Vagina (tissue), 2 donors: ENCODE results near the gene ARID1A. TPM values are rescaled to one million over a fixed set of nuclear protein-coding genes. Genes with fewer than 3 reads are reported as not detected.

Experiments used
- DNase-seq, 2 donors: peaks; one replicate each; pipeline ENCODE4 v3.0.0-alpha.2; 2017; ENCODE audit errors: extremely low spot score in 2 of 2
- H3K27ac ChIP-seq: fragments of 200-600 bp; sonication (generic); one replicate; pipeline ENCODE4 v1.5.1; 2019
- H3K27me3 ChIP-seq: fragments of 200-600 bp; sonication (generic); one replicate; pipeline ENCODE4 v1.5.1; 2019
- H3K36me3 ChIP-seq, 2 donors: fragments of 200-600 bp; sonication (generic); one replicate each; pipeline ENCODE4 v1.5.1; 2017 to 2019
- H3K4me1 ChIP-seq: fragments of 200-600 bp; sonication (generic); one replicate; pipeline ENCODE4 v1.5.1; 2019
- H3K4me3 ChIP-seq, 2 donors: fragments of 200-600 bp; sonication (generic); 1 replicate in 1 of 2; 2 replicates in 1 of 2; pipeline ENCODE4 v1.5.1; 2016 to 2019
- H3K9me3 ChIP-seq: fragments of 200-600 bp; sonication (generic); one replicate; pipeline ENCODE4 v1.5.1; 2019
- CTCF ChIP-seq, 3 experiments: fragments of 450-650 bp in 2 of 3; fragments of 200-600 bp in 1 of 3; sonication (generic) in 1 of 3; IDR thresholded peaks; one replicate each; pipeline ENCODE4 v1.5.1; 2017 to 2019; ENCODE audit warnings: antibody characterized with exemption in 3 of 3, mild to moderate bottlenecking in 2 of 3, moderate library complexity in 2 of 3
- POLR2A ChIP-seq, 2 donors: fragments of 450-650 bp; IDR thresholded peaks; one replicate each; pipeline ENCODE4 v1.6.1; 2017; ENCODE audit warnings: antibody characterized with exemption in 2 of 2, mild to moderate bottlenecking in 2 of 2, moderate library complexity in 2 of 2
- POLR2AphosphoS5 ChIP-seq, 2 donors: sonication (generic); formaldehyde crosslinking; IDR thresholded peaks; one replicate each; pipeline ENCODE4 v1.9.0; 2017; ENCODE audit warnings: antibody characterized with exemption in 2 of 2, mild to moderate bottlenecking in 2 of 2, low read depth in 1 of 2; ENCODE audit not compliant: insufficient read depth in 1 of 2
- intact Hi-C: fragments of 100-400 bp; cut with DNase I; formaldehyde crosslinking; loops from one replicate; pipeline ENCODE4 v1.15.1; 2023
- total RNA-seq: library from RNA; depleted of rRNA; stranded (reverse); fragments of >200 nt; gene quantifications from one replicate; pipeline ENCODE4 v1.2.3, GENCODE V29; 2016

The ARID1A gene
- total RNA-seq, 1 donor from 2014 or later: 91.6 TPM

GRCh38 chr1:26730695-26731094 lies 34.9 kb downstream of the ARID1A start:
- Histone ChIP-seq H3K27ac (no peak overlapping the region), H3K36me3 (peaks cover 7 to 48% of the 10 kb centered on the region in 2 donors), H3K4me3 (no peak overlapping the region), H3K27me3 (no peaks in the 10 kb centered on the region), H3K9me3 (no peaks in the 10 kb centered on the region), H3K4me1 (peaks cover 55% of the 10 kb centered on the region)
- DNase-seq: no peak
- no peak for TF ChIP-seq POLR2AphosphoS5 (IDR thresholded peaks at IDR 0.05; ENCODE audit: insufficient read depth in 1 of 2, low read depth in 1 of 2)
- TF ChIP-seq CTCF (IDR thresholded peaks at IDR 0.05): no peak
- no peak for TF ChIP-seq POLR2A (IDR thresholded peaks at IDR 0.05)
- intact Hi-C loops: no loop called here

GRCh38 chr1:26731233-26731902 lies 35.6 kb downstream of the ARID1A start:
- peaks cover 48% of the 10 kb centered on the region for H3K4me1 ChIP-seq
- no peak overlapping the region for H3K27ac ChIP-seq
- TF ChIP-seq POLR2AphosphoS5 (IDR thresholded peaks at IDR 0.05; ENCODE audit: insufficient read depth in 1 of 2, low read depth in 1 of 2) (no peak), CTCF (IDR thresholded peaks at IDR 0.05) (no peak), POLR2A (IDR thresholded peaks at IDR 0.05) (no peak)
- no peaks in the 10 kb centered on the region for H3K27me3 ChIP-seq
- H3K9me3 ChIP-seq: no peaks in the 10 kb centered on the region
- no peak for DNase-seq
- H3K4me3 ChIP-seq: no peak overlapping the region
- intact Hi-C loops: no loop called here
- peaks cover 7 to 55% of the 10 kb centered on the region in 2 donors for H3K36me3 ChIP-seq

- peaks cover 7 to 68% of the 10 kb centered on the region in 2 donors for H3K36me3 ChIP-seq
- TF ChIP-seq CTCF (IDR thresholded peaks at IDR 0.05): no peak
- TF ChIP-seq POLR2AphosphoS5 (IDR thresholded peaks at IDR 0.05; ENCODE audit: insufficient read depth in 1 of 2, low read depth in 1 of 2): no peak
- TF ChIP-seq POLR2A (IDR thresholded peaks at IDR 0.05): no peak
- DNase-seq: no peak
- no peaks in the 10 kb centered on the region for H3K9me3 ChIP-seq
- intact Hi-C loops: no loop called here
- H3K4me1 ChIP-seq: peaks cover 30% of the 10 kb centered on the region
- H3K27ac ChIP-seq: no peak overlapping the region
- no peak overlapping the region for H3K4me3 ChIP-seq
- no peaks in the 10 kb centered on the region for H3K27me3 ChIP-seq
These were observed 37.6 kb downstream of the ARID1A start for GRCh38 chr1:26733392-26733791.

- Histone ChIP-seq H3K36me3 (peaks cover 7 to 74% of the 10 kb centered on the region in 2 donors), H3K9me3 (no peaks in the 10 kb centered on the region), H3K4me3 (no peak overlapping the region), H3K27ac (no peak overlapping the region), H3K4me1 (peaks cover 24% of the 10 kb centered on the region), H3K27me3 (no peaks in the 10 kb centered on the region)
- intact Hi-C loops: no loop called here
- DNase-seq: no peak
- TF ChIP-seq POLR2A (IDR thresholded peaks at IDR 0.05): no peak
- no peak for TF ChIP-seq CTCF (IDR thresholded peaks at IDR 0.05)
- TF ChIP-seq POLR2AphosphoS5 (IDR thresholded peaks at IDR 0.05; ENCODE audit: insufficient read depth in 1 of 2, low read depth in 1 of 2): no peak
These were observed 38.2 kb downstream of the ARID1A start for GRCh38 chr1:26733982-26734381.

- TF ChIP-seq POLR2AphosphoS5 (IDR thresholded peaks at IDR 0.05; ENCODE audit: insufficient read depth in 1 of 2, low read depth in 1 of 2) (no peak), CTCF (IDR thresholded peaks at IDR 0.05) (no peak), POLR2A (IDR thresholded peaks at IDR 0.05) (no peak)
- Histone ChIP-seq H3K27ac (no peak overlapping the region), H3K36me3 (peaks cover 7 to 78% of the 10 kb centered on the region in 2 donors), H3K4me1 (peaks cover 18% of the 10 kb centered on the region), H3K4me3 (no peak overlapping the region), H3K27me3 (no peaks in the 10 kb centered on the region), H3K9me3 (no peaks in the 10 kb centered on the region)
- intact Hi-C loops: no loop called here
- no peak for DNase-seq
These were observed 38.8 kb downstream of the ARID1A start for GRCh38 chr1:26734501-26735058.
